Measurements from ENCODE around the gene LTK.

Gene LTK

GRCh38 chr15:41487381-41487780, 26.2 kb downstream of the LTK start:
- H3K4me3 ChIP-seq (ENCODE audit: low read depth, low read length), result no peak overlapping the region
- DNase-seq (ENCODE audit: low read depth), result no peak
- no peak for TF ChIP-seq CTCF (IDR thresholded peaks at IDR 0.05; ENCODE audit: low read depth, low read length, missing control alignments)

GRCh38 chr15:41486286-41486685, 27.3 kb downstream of the LTK start:
- no peak overlapping the region for H3K4me3 ChIP-seq (ENCODE audit: low read depth, low read length)
- no peak for TF ChIP-seq CTCF (IDR thresholded peaks at IDR 0.05; ENCODE audit: low read depth, low read length, missing control alignments)
- DNase-seq (ENCODE audit: low read depth), result no peak

- TF ChIP-seq CTCF (IDR thresholded peaks at IDR 0.05; ENCODE audit: low read depth, low read length, missing control alignments), result no peak
- H3K4me3 ChIP-seq (ENCODE audit: low read depth, low read length), result no peak overlapping the region
- no peak for DNase-seq (ENCODE audit: low read depth)
These were observed 28.5 kb downstream of the LTK start for GRCh38 chr15:41484937-41485625.

- DNase-seq (ENCODE audit: low read depth), result no peak
- H3K4me3 ChIP-seq (ENCODE audit: low read depth, low read length), result no peak overlapping the region
- no peak for TF ChIP-seq CTCF (IDR thresholded peaks at IDR 0.05; ENCODE audit: low read depth, low read length, missing control alignments)
These were observed 30.1 kb downstream of the LTK start for GRCh38 chr15:41483519-41483918.

- H3K4me3 ChIP-seq (ENCODE audit: low read depth, low read length), result no peak overlapping the region
- TF ChIP-seq CTCF (IDR thresholded peaks at IDR 0.05; ENCODE audit: low read depth, low read length, missing control alignments), result no peak
- DNase-seq (ENCODE audit: low read depth), result no peak
These were observed 30.5 kb downstream of the LTK start for GRCh38 chr15:41483115-41483514.

GRCh38 chr15:41482110-41482877, 31.3 kb downstream of the LTK start:
- H3K4me3 ChIP-seq (ENCODE audit: low read depth, low read length), result no peak overlapping the region
- no peak for TF ChIP-seq CTCF (IDR thresholded peaks at IDR 0.05; ENCODE audit: low read depth, low read length, missing control alignments)
- no peak for DNase-seq (ENCODE audit: low read depth)

Data from GM12864 (cell line).